ENCODE data around the gene BMERB1.

Gene BMERB1

DNA sequence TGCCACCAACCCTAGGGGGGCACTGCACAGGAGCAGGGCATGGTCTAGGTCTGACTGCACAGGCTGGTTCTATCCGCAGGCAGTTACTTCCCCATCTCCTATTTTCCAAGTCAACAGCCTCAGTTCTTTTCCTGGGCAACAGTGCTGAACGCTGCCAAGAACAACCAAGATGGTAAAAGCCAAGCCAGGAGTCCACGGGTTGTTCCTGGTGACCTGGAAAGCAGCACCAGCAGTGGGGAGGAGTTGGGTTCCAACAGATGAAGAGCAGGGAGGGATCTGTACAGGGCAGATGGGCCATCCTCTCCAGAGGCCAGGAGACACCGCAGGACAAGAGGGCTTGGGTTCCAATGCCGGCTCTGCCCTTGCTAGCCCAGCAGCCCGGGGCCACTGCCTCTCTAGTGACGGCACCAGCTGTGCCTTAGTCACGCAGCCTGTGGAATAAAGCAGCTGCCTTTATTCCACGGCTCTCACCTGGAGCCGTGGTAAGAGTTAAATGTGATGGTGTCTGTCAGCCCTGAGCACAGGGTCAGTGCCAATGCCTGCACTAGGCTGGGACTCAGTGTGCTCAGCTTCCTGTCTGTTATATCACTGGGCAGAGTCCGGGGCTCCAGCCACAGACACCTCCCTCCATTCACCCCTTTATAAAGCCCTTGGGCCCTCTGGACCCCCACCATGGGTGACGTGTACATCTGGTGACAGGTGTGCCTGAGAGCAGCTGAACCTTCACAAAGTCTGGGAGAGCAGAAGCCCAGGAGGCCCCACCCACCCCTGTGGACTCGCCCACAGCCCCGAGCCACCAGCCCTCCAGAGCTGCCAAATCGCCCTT lies 163.6 kb downstream of the BMERB1 start:
- Histone ChIP-seq H3K27me3 (ENCODE audit: insufficient read depth, low read length, poor library complexity) (no peaks in the 10 kb centered on the region), H3K4me3 (ENCODE audit: low read length) (no peak overlapping the region), H3K4ac (ENCODE audit: low read depth, low read length) (no peak overlapping the region), H3K4me1 (ENCODE audit: control insufficient read depth, low read depth, low read length) (no peaks in the 10 kb centered on the region), H3K18ac (ENCODE audit: low read length) (no peak overlapping the region), H3K27ac (ENCODE audit: low read depth, low read length) (no peak overlapping the region), H3K36me3 (ENCODE audit: control insufficient read depth, insufficient read depth, low read length) (peaks cover 11% of the 10 kb centered on the region), H3K9ac (ENCODE audit: low read length) (no peak overlapping the region), H2BK120ac (ENCODE audit: low read depth, low read length) (no peak overlapping the region), H4K8ac (ENCODE audit: low read depth, low read length) (no peak overlapping the region), H2AK5ac (ENCODE audit: low read length) (no peak overlapping the region), H3K79me1 (ENCODE audit: low read length) (no peaks in the 10 kb centered on the region), H3K56ac (ENCODE audit: low read length) (no peak overlapping the region), H3K4me2 (ENCODE audit: low read length) (no peak overlapping the region), H2BK15ac (replicated peaks; ENCODE audit: low read depth) (no peak overlapping the region), H4K5ac (ENCODE audit: low read length) (no peak overlapping the region), H2BK5ac (ENCODE audit: low read length) (no peak overlapping the region), H3K23ac (ENCODE audit: low read length) (no peak overlapping the region), H3K79me2 (ENCODE audit: control insufficient read depth, insufficient read depth, low read length) (no peaks in the 10 kb centered on the region)
- no peak for DNase-seq
- no CpG with 5 or more reads among the region's 15 CpGs for WGBS (ENCODE audit: extremely low coverage, insufficient coverage, low lambda C conversion rate)

DNA sequence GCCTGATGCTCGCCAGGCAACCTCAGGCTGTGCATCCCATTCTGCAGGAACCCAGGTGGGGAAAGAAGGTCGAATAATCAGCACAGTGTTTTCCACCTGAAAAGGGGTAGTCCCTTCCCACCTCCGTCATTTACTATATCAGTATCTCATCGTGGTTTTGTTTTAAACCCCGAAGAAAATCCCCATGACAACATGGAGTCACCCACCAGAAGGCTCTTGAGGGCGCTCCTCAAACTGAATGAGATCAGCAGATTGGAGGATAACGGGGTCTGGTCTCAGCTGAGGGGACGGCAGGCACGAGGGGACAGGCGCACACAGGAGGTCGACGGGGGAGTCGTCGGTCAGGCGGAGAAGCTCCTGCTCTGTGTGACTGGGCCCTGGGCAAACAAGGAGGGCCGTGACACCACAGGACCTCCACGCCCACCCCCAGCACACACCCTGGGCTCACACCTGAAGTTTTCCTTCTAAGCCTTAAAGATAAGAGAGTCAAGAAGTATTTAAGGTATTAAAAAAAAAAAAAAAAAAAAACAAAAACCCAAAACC lies 164.3 kb downstream of the BMERB1 start:
- Histone ChIP-seq H3K4me1 (ENCODE audit: control insufficient read depth, low read depth, low read length) (no peaks in the 10 kb centered on the region), H3K18ac (ENCODE audit: low read length) (no peak overlapping the region)
- no CpG with 5 or more reads among the region's 17 CpGs for WGBS (ENCODE audit: extremely low coverage, insufficient coverage, low lambda C conversion rate)

DNA sequence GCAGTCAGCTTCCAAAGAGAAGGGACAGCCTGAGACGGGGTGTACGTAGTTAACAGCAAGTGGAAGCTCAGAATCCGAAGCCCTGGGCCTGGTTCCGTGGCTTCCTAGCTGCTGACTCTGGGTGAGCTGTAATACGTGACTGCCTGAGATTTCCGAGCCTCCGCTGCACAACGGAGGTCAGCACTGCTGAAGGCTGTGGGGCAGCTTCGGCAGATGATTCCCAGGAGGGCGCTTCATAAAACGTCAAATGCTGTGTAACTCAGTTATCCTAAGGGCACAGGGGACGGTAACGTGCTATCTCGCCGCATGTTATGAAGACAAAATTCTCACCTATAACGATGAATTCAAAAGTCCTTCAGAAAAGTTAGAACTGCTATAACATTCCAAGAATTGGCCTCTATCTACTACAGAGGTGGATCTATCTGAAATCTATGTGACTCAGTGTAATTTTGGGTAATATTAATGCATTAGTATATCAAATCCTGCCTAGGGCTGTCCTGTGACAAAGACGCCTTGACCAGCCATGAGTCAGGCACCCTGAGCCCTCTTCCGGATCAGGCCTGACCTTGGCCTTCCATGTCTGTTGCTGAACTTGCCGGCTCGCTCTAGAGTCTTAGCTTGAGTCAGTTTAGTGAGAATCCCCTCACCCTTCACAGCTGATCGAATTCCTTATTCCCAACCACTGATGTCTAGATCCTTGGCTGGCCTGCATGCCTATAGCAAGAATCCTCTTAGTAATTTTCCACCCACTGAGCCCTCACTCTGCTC lies 165.1 kb downstream of the BMERB1 start:
- H3K79me2 ChIP-seq (ENCODE audit: control insufficient read depth, insufficient read depth, low read length): no peaks in the 10 kb centered on the region
- DNase-seq: no peak
- H3K23ac ChIP-seq (ENCODE audit: low read length): no peak overlapping the region
- no peak overlapping the region for H3K56ac ChIP-seq (ENCODE audit: low read length)
- no peaks in the 10 kb centered on the region for H3K79me1 ChIP-seq (ENCODE audit: low read length)
- no peak overlapping the region for H3K4me2 ChIP-seq (ENCODE audit: low read length)
- H3K36me3 ChIP-seq (ENCODE audit: control insufficient read depth, insufficient read depth, low read length): peaks cover 14% of the 10 kb centered on the region
- no CpG with 5 or more reads among the region's 21 CpGs for WGBS (ENCODE audit: extremely low coverage, insufficient coverage, low lambda C conversion rate)
- no peak overlapping the region for H3K9ac ChIP-seq (ENCODE audit: low read length)
- peak overlapping the region; percentile 12 for H3K27ac ChIP-seq (ENCODE audit: low read depth, low read length)
- H4K8ac ChIP-seq (ENCODE audit: low read depth, low read length): no peak overlapping the region
- no peak overlapping the region for H2AK5ac ChIP-seq (ENCODE audit: low read length)
- no peaks in the 10 kb centered on the region for H3K27me3 ChIP-seq (ENCODE audit: insufficient read depth, low read length, poor library complexity)
- H2BK5ac ChIP-seq (ENCODE audit: low read length): no peak overlapping the region
- H3K4ac ChIP-seq (ENCODE audit: low read depth, low read length): no peak overlapping the region
- no peaks in the 10 kb centered on the region for H3K4me1 ChIP-seq (ENCODE audit: control insufficient read depth, low read depth, low read length)
- H3K18ac ChIP-seq (ENCODE audit: low read length): no peak overlapping the region
- no peak overlapping the region for H3K4me3 ChIP-seq (ENCODE audit: low read length)
- H2BK120ac ChIP-seq (ENCODE audit: low read depth, low read length): no peak overlapping the region
- no peak overlapping the region for H4K5ac ChIP-seq (ENCODE audit: low read length)
- H2BK15ac ChIP-seq (replicated peaks; ENCODE audit: low read depth): no peak overlapping the region

More for the DNA sequence above, 164.3 kb downstream of the BMERB1 start:
- Histone ChIP-seq H3K27me3 (ENCODE audit: insufficient read depth, low read length, poor library complexity) (no peaks in the 10 kb centered on the region), H2BK15ac (replicated peaks; ENCODE audit: low read depth) (no peak overlapping the region), H3K56ac (ENCODE audit: low read length) (no peak overlapping the region), H3K79me2 (ENCODE audit: control insufficient read depth, insufficient read depth, low read length) (no peaks in the 10 kb centered on the region), H3K79me1 (ENCODE audit: low read length) (no peaks in the 10 kb centered on the region), H2BK5ac (ENCODE audit: low read length) (no peak overlapping the region), H3K4ac (ENCODE audit: low read depth, low read length) (no peak overlapping the region), H4K8ac (ENCODE audit: low read depth, low read length) (no peak overlapping the region), H2AK5ac (ENCODE audit: low read length) (no peak overlapping the region), H3K27ac (ENCODE audit: low read depth, low read length) (no peak overlapping the region), H3K36me3 (ENCODE audit: control insufficient read depth, insufficient read depth, low read length) (peaks cover 13% of the 10 kb centered on the region), H3K4me2 (ENCODE audit: low read length) (no peak overlapping the region), H2BK120ac (ENCODE audit: low read depth, low read length) (no peak overlapping the region), H4K5ac (ENCODE audit: low read length) (no peak overlapping the region), H3K23ac (ENCODE audit: low read length) (no peak overlapping the region), H3K9ac (ENCODE audit: low read length) (no peak overlapping the region), H3K4me3 (ENCODE audit: low read length) (no peak overlapping the region)
- no peak for DNase-seq

DNA sequence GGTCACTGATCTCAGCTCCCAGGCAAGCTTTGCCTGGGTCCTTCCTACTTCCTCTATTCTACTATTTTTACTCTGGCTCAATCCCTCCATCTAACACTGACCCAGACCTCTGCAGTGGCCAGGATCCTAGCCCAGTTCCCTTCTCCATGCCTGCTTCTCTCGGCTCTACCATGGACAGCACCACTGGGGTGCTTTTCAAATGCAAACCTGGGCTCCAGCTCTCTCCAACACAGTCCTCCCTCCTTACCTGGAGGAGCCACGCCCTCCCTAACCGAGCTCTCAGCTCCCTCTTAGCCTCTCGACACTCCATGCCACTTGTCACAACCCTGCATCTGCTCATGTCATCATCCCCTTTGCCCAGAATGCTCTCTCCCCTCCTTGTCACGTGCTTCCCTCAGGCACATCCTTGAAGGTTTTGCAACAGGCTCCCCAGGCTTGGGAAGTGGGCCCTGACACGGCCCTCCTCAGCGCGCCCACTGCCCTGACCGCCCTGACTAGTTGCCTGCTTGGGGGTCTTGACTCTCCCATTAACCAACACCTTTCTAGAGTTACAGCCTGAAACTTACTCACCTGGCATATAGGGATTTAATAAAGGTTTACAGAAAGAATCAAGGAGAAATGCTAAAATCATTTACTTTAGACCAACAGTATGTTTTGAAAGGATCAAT lies 167.0 kb downstream of the BMERB1 start:
- Histone ChIP-seq H4K5ac (ENCODE audit: low read length) (no peak overlapping the region), H4K8ac (ENCODE audit: low read depth, low read length) (no peak overlapping the region), H3K56ac (ENCODE audit: low read length) (no peak overlapping the region), H3K79me1 (ENCODE audit: low read length) (no peaks in the 10 kb centered on the region), H3K4me3 (ENCODE audit: low read length) (no peak overlapping the region), H3K27ac (ENCODE audit: low read depth, low read length) (no peak overlapping the region), H2BK5ac (ENCODE audit: low read length) (no peak overlapping the region), H3K9ac (ENCODE audit: low read length) (no peak overlapping the region), H3K4me2 (ENCODE audit: low read length) (no peak overlapping the region), H2AK5ac (ENCODE audit: low read length) (no peak overlapping the region), H3K23ac (ENCODE audit: low read length) (no peak overlapping the region), H3K36me3 (ENCODE audit: control insufficient read depth, insufficient read depth, low read length) (peaks cover 12% of the 10 kb centered on the region), H3K79me2 (ENCODE audit: control insufficient read depth, insufficient read depth, low read length) (no peaks in the 10 kb centered on the region), H3K18ac (ENCODE audit: low read length) (no peak overlapping the region), H2BK120ac (ENCODE audit: low read depth, low read length) (no peak overlapping the region), H3K4me1 (ENCODE audit: control insufficient read depth, low read depth, low read length) (no peaks in the 10 kb centered on the region), H2BK15ac (replicated peaks; ENCODE audit: low read depth) (no peak overlapping the region), H3K27me3 (ENCODE audit: insufficient read depth, low read length, poor library complexity) (no peaks in the 10 kb centered on the region), H3K4ac (ENCODE audit: low read depth, low read length) (no peak overlapping the region)
- peak; percentile 45 for DNase-seq
- no CpG with 5 or more reads among the region's 9 CpGs for WGBS (ENCODE audit: extremely low coverage, insufficient coverage, low lambda C conversion rate)

DNA sequence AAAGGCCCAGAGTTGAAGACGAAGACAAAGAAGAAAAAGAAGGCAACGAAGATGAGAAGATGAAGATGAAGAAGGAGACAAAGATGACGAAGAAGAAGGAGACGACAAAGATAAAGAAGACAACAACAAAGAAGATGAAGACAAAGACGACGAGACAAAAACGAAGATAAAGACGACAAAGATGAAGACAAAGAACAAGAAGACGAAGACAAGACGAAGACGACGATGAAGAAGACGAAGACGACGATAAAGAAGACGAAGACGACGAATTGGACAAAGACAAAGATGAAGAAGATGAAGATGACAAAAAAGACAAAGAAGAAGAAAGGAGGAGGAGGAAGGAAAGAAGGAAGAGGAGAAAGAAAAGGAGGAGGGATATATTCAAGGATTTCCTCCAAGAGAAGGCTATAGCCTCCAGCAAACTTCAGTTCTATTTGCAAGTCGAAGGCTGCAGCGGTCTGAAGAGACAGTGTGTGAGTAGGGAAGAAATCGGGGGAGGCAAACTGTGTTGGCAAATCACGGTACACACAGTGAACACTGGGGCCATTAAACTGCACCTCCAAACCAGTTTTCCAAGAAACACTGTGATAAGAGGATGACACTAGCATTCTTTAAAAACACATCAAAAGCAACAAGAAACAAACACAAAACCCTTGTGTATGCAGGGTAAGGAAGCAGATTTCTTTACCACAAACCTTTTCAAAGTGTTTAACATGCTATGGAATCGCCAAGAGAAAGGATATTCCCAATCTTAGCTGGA lies 168.1 kb downstream of the BMERB1 start:
- no peak overlapping the region for H4K5ac ChIP-seq (ENCODE audit: low read length)
- WGBS (ENCODE audit: extremely low coverage, insufficient coverage, low lambda C conversion rate): 100% methylated on average over 12 of the region's 23 CpGs
- H3K27ac ChIP-seq (ENCODE audit: low read depth, low read length): no peak overlapping the region
- no peak for DNase-seq
- no peak overlapping the region for H2BK5ac ChIP-seq (ENCODE audit: low read length)
- no peaks in the 10 kb centered on the region for H3K79me1 ChIP-seq (ENCODE audit: low read length)
- no peaks in the 10 kb centered on the region for H3K4me1 ChIP-seq (ENCODE audit: control insufficient read depth, low read depth, low read length)
- H3K4ac ChIP-seq (ENCODE audit: low read depth, low read length): no peak overlapping the region
- H3K9ac ChIP-seq (ENCODE audit: low read length): no peak overlapping the region
- H2BK120ac ChIP-seq (ENCODE audit: low read depth, low read length): no peak overlapping the region
- H3K23ac ChIP-seq (ENCODE audit: low read length): no peak overlapping the region
- no peaks in the 10 kb centered on the region for H3K79me2 ChIP-seq (ENCODE audit: control insufficient read depth, insufficient read depth, low read length)
- no peak overlapping the region for H3K4me3 ChIP-seq (ENCODE audit: low read length)
- H3K56ac ChIP-seq (ENCODE audit: low read length): no peak overlapping the region
- H4K8ac ChIP-seq (ENCODE audit: low read depth, low read length): no peak overlapping the region
- no peak overlapping the region for H2AK5ac ChIP-seq (ENCODE audit: low read length)
- no peak overlapping the region for H2BK15ac ChIP-seq (replicated peaks; ENCODE audit: low read depth)
- no peak overlapping the region for H3K18ac ChIP-seq (ENCODE audit: low read length)
- no peak overlapping the region for H3K4me2 ChIP-seq (ENCODE audit: low read length)
- no peaks in the 10 kb centered on the region for H3K27me3 ChIP-seq (ENCODE audit: insufficient read depth, low read length, poor library complexity)
- H3K36me3 ChIP-seq (ENCODE audit: control insufficient read depth, insufficient read depth, low read length): peaks cover 12% of the 10 kb centered on the region

Measured in mesendoderm (in vitro differentiated cells).